Erythroblast (primary cell): ENCODE results near the gene XPO6.

Experiments
- GATA1 ChIP-seq: IDR thresholded peaks from 2 replicates; pipeline ENCODE4 v1.6.1; 2011; ENCODE audit warnings: low read depth, mild to moderate bottlenecking, control low read depth, low read length, moderate library complexity
- POLR2A ChIP-seq: IDR thresholded peaks from 2 replicates; pipeline ENCODE4 v1.6.1; 2011; ENCODE audit warnings: mild to moderate bottlenecking, low read length

DNA sequence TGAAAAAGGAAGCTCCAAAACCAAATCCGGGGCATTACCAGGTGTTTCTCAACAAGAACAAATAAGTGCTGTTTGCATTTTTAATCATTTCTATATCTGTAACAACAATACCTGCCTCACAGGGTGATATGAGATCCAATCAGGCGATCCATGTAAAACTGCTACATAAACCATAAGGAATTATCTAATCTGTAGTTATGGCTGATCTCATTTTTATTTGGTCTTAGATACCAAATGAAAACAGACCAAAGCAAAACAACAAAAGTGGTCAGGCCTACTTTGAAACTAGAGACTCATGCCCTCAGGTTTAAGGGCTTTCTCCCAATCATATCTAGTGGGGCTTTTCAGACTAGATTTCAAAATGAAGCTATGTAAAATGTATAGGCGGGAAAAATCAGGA lies 28.3 kb downstream of the XPO6 start:
- TF ChIP-seq POLR2A (no peak), GATA1 (no peak)
